Jurkat, Clone E6-1 (cell line): ENCODE data around the gene DIPK1B. TPM values are rescaled to one million over a fixed set of nuclear protein-coding genes. Genes with fewer than 3 reads are reported as not detected.

Source experiments
- DNase-seq: peaks from one replicate; pipeline ENCODE4 v3.0.0-alpha.2; 2011; ENCODE audit warnings: low read depth, low spot score
- H3K4me3 ChIP-seq: 2 replicates; pipeline ENCODE4 v1.5.1; 2011; ENCODE audit warnings: mild to moderate bottlenecking, low read length, control low read depth, moderate library complexity
- polyA plus RNA-seq: library from polyadenylated mRNA; unstranded; fragments of >200 nt; gene quantifications from one replicate; pipeline ENCODE4 v1.2.1, GENCODE V29; 2012; ENCODE audit warnings: missing spikeins; ENCODE audit not compliant: insufficient read length, insufficient read depth

The DIPK1B gene
- 31.4 TPM for polyA plus RNA-seq

DNA sequence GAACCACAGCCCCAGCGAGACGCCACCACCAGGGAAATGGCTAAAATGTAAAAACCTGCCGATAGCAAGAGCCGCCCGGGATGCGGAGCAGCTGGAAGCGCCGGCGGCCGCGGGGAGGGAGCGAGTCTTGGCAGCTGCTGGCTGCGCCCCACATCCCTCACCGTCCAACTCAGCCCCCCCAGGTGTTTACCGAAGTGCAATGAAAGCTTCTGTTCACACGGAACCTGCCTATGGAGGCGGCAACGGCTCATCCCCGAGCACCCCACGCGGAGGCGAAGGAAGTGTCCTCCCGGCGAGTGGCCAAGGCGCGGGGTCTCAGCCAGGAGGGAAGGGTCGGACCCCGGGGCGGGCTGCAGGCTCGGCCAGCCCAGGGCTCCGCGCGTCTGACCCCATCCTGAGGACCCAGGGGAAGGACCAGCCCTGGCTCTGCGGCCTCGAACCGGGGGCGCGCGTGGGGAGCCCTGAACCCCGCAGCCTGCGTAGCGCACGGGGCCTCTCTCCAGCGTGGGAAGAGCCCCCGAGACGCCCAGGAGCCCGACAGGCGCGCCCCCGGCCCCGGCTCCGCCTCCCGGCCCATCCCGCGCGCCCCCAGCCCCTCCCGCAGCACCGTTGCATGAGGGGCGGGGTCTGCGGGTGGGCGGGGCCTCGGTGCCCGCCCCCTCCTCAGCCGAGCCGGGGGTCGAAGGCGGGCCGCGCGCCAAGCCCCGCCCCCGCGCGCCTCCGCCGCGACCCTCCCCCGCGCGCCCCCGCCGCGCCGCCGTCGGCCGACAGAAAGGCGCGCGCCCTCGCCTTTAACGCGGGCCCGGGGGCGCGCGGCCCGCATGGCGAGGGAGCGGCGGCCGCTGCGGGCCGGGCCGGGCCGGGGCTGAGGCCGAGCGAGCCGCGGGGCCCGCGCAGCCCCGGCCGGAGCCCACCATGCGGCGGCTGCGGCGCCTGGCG lies at the start of gene DIPK1B:
DIPK1B (plus strand) TSS at position 822 of the 939 bp plus-strand sequence; CDS start at position 916, 94 bp downstream.
- DNase-seq, result peak; percentile 33
- H3K4me3 ChIP-seq, result peak within 1 kb of the TSS; percentile 68

DNA sequence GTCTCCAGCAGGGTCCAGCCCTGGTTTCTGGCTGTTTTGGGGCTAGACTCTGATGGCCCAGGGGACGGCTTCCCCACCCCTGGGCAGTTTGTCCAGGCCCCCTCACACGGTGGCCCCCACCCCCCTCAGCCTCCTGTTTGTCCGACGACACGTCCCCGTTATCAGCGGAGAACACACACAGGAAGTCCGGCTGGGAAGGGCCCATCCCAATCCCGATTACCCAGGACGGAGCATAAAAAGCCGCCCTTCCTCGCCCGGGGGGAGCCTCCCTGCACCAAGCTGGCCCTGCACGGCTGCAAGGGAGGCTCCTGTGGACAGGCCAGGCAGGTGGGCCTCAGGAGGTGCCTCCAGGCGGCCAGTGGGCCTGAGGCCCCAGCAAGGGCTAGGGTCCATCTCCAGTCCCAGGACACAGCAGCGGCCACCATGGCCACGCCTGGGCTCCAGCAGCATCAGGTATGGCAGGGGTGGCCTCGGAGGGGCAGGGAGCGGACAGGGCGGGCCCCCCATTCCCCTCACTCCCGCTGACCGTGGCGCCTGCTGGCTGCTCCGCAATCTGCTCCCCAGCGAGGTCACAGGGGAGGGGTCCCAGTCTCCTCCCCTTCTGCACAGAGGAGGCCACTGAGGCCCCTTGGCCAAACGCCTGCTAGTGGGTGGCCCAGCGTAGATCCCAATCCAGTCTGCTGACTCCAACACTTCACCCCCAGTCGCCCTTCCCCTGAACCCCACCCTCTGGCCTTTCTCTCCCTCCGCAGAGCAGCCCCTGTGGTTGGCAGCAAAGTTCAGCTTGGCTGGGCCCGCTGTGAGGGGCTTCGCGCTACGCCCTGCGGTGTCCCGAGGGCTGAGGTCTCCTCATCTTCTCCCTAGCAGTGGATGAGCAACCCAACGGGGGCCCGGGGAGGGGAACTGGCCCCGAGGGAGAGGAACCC lies 49.5 kb upstream of the DIPK1B start, which contains the start of gene EGFL7:
EGFL7 (plus strand) TSS at position 261 of the 926 bp plus-strand sequence. CDS start 5,367 bp downstream, outside the sequence.
- no peak for DNase-seq
- no peak within 1 kb of the TSS for H3K4me3 ChIP-seq

DNA sequence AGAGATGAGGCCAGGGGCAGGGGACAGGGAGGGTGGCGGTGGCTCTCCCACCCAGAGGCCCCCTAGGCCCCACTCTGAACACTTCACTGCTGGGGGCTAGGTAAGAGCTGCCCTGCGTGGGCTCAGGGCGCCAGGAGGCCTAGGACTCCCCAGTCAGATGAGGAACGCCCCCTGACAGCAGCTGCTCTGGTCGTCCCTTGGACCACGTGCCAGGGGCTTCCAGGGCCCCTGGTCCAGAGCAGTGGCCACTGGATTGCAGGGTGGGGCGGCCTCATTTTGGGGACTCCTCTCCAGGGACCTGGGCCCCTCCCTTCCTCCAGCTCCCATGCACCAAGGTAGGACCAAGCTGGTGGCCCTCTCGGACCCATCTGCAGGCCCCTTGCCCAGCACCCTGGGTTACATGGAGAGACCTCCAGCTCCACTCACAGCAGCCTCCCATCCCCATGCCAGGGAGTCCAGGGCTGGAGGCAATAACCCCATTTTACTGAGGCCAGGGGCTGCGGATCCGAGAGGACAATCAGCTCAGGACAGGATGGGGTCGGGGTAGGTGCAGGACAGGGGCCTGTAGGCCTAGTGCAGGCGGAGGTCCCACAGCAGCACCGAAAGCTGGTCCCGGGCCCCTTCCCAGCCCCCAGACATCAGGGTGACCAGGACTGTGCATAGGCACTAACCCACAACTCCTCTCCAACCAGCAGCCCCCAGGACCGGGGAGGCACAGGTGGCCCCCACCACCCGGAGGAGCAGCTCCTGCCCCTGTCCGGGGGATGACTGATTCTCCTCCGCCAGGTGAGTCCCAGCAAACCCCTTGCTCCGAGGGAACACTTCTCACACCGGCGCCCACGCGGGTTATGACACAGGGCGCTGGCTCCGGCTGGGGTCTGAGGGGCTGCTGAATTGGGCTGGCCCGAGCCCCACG lies 48.1 kb upstream of the DIPK1B start:
- no peak for DNase-seq
- H3K4me3 ChIP-seq, result no peak overlapping the region

DNA sequence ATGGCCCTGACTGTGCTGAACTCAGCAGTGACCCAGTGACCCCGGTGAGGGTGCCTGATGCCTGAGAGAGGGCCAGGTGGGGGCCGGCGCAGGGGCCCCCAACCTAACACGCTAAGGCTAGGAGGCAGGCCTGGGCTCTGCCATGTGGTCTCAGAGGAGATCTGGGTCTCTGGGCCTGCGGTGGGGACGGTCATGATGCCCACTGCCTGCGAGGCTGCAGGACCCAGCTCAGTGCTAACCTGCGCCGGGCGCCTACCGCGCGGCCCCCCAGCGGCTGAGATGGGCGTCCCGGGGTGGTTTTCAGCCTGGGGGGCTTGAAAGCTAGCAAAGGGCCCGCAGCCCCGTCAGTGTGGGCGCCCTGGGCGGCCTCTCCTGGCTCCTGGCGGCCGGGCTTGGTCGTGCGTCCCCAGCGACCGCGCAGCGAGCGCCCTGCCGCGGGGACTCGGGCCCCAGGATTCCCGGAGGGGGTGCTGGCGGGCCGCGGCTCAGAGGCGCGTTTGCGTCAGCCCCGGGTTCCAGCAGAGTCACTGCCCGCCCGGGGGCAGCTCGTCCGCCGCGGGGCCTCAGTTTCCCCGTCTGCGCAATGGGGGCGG lies 47.2 kb upstream of the DIPK1B start:
- H3K4me3 ChIP-seq, result no peak overlapping the region
- no peak for DNase-seq

DNA sequence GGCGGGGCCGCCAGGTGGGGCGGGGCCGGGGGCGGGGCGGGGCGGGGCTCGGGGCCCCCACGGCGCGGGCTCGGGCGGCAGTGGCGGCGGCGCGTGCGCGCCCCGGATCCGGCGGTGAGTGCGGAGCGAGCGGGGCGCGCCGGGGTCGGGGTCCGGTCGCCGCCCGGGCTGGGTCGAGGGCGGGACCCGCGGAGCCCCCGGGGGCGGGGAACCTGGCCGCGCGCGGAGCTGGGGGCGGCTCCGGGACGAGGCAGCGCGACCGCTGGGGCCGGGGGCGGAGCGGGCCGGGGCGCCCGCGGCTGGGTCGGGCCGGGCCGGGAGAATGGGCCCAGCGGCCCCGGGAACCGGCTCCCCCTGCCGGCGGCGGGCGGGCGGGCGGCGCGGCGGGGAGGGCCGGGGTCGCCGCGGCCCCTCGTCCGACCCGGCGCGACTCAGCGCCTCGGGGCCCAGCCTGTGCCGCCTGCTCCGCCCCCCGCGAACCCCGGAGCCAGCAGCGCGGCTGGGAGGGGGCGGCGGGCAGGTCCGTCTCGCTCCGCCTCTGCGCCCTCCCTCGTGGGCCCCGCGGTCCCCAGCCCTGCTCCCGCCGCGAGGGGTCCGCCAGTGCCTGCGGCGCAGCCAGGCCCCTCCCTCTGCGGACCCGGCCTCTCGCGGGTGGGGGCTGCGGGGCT lies 46.5 kb upstream of the DIPK1B start:
- H3K4me3 ChIP-seq, result no peak overlapping the region; the same call in 1 of the 2 replicates
- no peak for DNase-seq

DNA sequence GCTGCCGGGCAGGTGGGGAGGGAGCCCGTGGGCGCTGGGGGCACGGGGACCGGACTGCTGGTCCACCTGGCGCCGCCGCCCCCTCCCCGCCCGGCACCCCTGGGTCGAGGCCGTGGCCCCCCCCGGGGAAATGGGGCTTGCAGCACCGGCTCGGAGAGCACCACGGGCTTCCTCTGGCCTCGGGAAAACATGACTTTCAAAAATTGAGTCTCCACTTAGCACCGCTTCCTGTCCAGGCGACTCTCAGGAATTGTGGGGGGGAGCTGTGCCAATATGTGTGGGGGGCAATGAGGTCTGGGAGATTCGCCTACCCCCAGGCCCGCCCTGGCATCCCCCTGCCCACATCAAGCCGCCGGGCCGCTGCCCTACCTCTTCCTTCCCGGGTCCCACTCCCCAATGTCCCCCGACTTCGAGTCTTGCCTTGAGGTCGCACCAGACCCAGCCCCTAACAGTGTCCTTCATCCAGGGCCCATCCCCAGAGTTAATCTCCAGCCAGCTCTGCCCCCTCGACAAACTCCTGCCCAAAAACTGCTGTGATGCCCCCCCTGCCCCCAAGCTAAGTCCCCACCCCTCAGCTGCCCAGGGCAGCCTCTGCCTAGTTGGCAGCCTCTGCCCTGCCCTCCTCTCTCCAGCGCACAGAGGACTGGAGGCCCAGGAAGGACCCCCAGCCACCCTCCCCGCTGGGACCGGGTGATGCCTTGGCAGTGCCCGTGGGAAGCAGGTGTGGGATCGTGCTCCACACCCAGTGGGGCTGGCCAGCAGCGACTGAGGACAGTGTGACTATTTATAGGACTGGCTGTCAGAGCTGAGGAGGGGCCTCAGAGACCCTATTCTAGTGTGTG lies 45.8 kb upstream of the DIPK1B start:
- DNase-seq, result no peak
- H3K4me3 ChIP-seq, result no peak overlapping the region

DNA sequence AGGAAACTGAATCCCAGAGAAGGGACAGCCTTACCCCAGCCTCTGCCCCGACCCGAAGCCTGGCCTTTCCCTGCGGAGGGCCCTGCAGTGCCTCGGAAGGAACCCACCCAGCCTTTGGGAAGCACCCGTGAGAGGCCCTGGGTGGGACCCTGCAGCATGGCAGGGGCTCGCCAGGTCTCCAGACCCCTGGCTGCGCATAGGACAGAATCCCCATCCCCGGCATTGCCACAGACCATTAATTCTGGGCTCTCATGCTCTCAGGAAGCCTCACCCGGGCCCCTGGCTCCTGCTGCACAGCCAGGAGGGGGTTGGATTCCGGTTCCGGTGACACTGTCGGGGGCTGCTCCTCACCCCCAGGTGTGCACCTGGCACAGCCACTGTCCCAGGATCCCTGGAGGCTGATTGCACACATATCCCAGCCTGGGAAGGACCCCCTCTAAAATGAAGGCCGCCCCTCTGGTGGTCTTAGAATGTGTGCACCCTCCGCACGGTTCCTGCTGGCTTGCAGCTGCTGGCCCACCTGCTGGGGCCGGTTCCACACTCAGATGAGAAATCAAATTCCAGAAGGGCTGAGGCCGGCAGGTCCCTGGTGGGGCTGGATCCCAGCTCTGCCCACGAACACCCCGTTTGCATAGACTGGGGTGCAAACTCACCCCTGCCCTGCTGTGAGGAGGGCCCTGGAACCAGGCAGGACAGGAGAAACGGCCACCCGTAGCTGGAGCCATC lies 45.0 kb upstream of the DIPK1B start:
- no peak for DNase-seq

DNA sequence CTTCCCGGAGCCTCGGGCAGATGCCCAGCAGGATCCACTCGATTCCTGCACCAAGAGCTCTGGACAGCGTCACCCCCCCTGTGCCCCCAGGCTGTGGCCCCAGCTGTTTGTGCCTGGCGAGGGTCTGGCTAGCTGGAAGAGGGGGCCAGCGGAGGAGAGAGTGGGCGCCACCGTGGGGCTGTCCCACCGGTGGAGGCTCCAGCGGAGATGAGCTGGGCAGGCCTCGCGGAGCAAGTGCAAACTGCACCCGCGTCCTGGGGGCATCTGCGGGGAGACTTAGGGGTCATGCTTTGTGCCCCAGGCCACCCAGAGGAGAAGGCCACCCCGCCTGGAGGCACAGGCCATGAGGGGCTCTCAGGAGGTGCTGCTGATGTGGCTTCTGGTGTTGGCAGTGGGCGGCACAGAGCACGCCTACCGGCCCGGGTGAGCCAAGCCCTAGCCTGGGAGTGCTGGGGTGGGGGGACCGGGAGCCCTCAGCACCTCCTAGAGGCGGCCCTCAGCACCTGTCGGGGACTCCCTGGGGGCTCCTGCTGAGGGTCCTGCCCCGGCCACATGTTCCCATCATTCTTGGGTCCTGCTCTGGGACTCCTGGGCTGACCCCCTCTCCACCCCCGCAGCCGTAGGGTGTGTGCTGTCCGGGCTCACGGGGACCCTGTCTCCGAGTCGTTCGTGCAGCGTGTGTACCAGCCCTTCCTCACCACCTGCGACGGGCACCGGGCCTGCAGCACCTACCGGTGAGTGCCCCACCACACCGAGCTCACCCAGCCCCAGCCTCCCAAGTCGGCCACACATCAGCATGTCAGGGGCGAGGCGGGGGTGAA lies 44.2 kb upstream of the DIPK1B start:
- no peak for DNase-seq
- no peak overlapping the region for H3K4me3 ChIP-seq

More for the DNA sequence above, 45.0 kb upstream of the DIPK1B start:
- no peak overlapping the region for H3K4me3 ChIP-seq

DNA sequence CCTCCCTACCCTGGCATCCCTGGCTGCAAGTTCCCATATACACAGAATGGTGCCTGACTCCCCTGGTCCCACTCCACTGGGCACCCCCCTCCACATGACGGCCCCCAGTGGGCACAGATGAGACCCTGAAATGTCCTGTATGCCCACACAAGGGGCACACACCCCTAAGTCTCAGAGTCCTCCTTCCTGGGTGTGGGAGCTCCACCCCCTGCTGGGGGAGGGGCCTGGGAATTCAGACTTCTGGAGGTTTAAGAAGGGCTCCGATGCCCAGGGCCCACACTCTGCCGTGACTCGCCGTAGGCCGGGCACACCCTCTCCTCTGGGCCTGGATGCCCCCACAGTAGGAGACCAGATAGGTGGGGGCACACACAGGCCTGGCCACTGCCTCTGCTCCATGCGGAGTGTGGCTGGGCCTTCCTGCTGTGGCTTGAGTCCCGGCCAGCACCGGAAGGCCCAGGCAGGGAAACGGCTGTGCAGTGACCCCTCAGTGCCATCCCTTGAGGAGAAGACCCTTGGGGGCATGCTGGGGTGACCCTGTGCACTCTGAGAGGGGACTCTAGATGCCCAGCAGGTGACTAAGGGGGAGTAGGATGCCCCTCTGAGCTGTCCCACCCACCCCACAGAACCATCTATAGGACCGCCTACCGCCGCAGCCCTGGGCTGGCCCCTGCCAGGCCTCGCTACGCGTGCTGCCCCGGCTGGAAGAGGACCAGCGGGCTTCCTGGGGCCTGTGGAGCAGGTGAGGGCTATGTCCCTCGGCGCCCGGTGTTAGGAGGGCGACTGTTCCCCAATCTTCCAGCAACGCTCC lies 43.2 kb upstream of the DIPK1B start:
- no peak overlapping the region for H3K4me3 ChIP-seq
- DNase-seq, result no peak

DNA sequence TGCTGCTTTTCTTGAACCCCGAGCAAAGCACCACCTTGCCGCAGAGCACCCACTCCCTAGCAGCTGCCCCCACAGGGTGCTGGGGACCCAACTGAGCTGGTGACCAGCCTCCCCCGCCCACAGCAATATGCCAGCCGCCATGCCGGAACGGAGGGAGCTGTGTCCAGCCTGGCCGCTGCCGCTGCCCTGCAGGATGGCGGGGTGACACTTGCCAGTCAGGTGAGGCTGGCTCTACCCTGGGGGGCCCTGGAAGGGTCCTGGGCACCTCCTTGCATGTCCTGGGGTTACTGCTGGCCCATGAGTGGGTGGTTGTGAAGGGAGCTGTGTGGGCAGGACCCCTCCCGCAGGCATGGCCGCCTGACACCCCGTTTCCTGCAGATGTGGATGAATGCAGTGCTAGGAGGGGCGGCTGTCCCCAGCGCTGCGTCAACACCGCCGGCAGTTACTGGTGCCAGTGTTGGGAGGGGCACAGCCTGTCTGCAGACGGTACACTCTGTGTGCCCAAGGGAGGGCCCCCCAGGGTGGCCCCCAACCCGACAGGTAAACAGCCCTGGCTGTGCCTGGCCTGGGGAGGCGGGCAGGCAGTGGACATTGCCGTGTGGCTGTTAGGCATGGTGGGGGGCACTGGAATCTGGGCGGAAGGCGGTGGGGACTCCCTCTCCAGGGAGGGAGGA lies 42.4 kb upstream of the DIPK1B start:
- DNase-seq, result no peak
- no peak overlapping the region for H3K4me3 ChIP-seq

DNA sequence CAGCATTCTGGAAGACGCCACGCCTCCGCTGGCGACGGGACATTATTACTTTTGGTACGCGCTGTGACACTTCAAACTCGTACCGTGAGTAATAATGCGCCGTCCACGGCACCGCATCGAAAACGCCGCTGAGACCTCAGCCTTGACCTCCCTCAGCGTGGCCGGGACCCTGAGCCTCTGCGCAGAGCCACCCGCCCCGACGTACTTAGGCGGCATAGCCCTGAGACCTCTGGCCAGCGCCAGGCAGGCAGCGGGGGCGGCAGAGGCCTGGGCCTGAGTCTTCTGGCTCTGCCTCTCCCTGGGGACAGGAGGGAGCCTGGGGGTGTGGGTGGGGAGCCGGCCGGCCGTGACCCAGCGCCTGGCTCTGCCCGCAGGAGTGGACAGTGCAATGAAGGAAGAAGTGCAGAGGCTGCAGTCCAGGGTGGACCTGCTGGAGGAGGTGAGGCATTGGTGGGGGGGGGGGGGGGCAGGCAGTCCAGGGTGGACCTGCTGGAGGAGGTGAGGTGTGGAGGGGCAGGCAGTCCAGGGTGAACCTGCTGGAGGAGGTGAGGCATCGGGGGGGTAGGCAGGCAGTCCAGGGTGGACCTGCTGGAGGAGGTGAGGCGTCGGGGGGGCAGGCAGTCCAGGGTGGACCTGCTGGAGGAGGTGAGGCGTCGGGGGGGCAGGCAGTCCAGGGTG lies 41.7 kb upstream of the DIPK1B start:
- no peak overlapping the region for H3K4me3 ChIP-seq
- no peak for DNase-seq

DNA sequence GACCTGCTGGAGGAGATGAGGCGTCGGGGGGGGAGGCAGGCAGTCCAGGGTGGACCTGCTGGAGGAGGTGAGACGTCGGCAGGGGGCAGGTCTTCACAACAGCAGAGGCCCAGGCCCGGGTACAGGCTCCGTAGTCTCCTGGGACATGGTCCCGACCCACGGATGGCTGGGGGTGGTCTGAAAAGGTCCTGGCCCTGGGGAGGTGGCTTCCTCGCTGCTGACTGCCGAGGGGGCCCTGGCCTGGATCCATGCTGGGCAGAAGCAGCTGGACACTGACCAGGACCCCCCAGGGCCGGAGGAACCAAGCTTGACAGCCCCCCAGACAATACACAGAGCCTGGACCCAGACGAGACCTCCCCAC lies 41.1 kb upstream of the DIPK1B start:
- no peak overlapping the region for H3K4me3 ChIP-seq
- DNase-seq, result no peak

DNA sequence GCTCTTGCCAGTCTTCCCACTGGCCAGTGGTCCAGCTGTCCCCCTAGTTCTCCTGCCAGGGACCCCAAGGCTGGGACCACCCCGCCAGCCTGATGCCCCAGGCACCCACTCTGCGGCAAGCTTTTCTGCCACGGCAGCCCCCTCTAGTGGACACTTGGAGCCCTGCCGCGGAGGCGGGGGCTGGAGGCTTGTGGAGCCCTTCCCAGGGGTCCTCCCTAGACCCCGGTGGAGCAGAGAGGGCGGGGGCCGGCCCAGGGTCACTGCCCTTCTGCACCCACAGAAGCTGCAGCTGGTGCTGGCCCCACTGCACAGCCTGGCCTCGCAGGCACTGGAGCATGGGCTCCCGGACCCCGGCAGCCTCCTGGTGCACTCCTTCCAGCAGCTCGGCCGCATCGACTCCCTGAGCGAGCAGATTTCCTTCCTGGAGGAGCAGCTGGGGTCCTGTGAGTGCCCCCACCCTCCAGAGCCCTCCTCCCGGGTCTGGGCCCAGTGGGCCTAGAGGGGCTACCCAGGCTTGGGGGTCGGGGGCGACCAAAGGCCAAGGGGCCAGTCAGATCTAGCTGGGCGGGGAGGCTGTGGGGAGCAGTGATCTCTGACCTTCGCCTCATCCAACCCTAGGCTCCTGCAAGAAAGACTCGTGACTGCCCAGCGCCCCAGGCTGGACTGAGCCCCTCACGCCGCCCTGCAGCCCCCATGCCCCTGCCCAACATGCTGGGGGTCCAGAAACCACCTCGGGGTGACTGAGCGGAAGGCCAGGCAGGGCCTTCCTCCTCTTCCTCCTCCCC lies 40.5 kb upstream of the DIPK1B start:
- no peak overlapping the region for H3K4me3 ChIP-seq
- DNase-seq, result no peak
